ENCODE results near the gene AHDC1. TPM values are rescaled to one million over a fixed set of nuclear protein-coding genes. Genes with fewer than 3 reads are reported as not detected.

The AHDC1 gene
- total and polyA plus RNA-seq, 2 donors (not counting 3 experiments of a cell fraction or from before 2014, with no cell fraction given): 7.0 to 32.1 TPM

GRCh38 chr1:27595597-27595996, 8.3 kb downstream of the AHDC1 start:
- Histone ChIP-seq H3K9me1 (replicated peaks; ENCODE audit: control insufficient read depth, extremely low read depth, insufficient read depth, low read length) (no peaks in the 10 kb centered on the region), H3K4me2 (ENCODE audit: insufficient read depth, low read length) (no peak overlapping the region), H3K9ac (replicated peaks; ENCODE audit: extremely low read depth, insufficient read depth, low read length) (no peak overlapping the region), H4K20me1 (replicated peaks; ENCODE audit: control insufficient read depth, extremely low read depth, insufficient read depth, low read length) (no peaks in the 10 kb centered on the region), H2AFZ (ENCODE audit: low read depth, low read length) (no peak overlapping the region), H3K9me3 (replicated peaks; ENCODE audit: control insufficient read depth, insufficient read depth, low read length) (no peaks in the 10 kb centered on the region), H3K36me3 (ENCODE audit: control insufficient read depth in 2 of 2, extremely low read depth in 1 of 2, insufficient read depth in 2 of 2, low read length in 2 of 2) (peaks cover 0 to 5% of the 10 kb centered on the region in 2 experiments), H3K79me2 (ENCODE audit: control insufficient read depth, insufficient read depth, low read length) (peaks cover 12% of the 10 kb centered on the region), H3K4me3 (replicated peaks in 1 of 3; ENCODE audit: insufficient read depth in 1 of 3, low read depth in 1 of 3, low read length in 3 of 3) (no peak overlapping the region), H3K27me3 (ENCODE audit: control insufficient read depth in 2 of 2, insufficient read depth in 2 of 2, low read length in 2 of 2) (no peaks in the 10 kb centered on the region), H3K27ac (ENCODE audit: insufficient read depth, low read depth, low read length) (no peak overlapping the region), H3K4me1 (ENCODE audit: control insufficient read depth, extremely low read depth, insufficient read depth, low read length) (peaks cover 16% of the 10 kb centered on the region)
- intact Hi-C loops (cut with micrococcal nuclease): no loop called here
- ChIA-PET CTCF (interaction anchor here (0.7 to 4.2 kb wide), 3 partner anchors 27 to 67 kb away, joined by 3 to 27 read pairs (median 3); no protein-coding TSS in a partner anchor), POLR2A (no interaction called here)
- TF ChIP-seq EZH2 (IDR thresholded peaks at IDR 0.05; ENCODE audit: borderline replicate concordance, low read depth, low read length, severe bottlenecking): no peak
- no peak for TF ChIP-seq JUN (IDR thresholded peaks at IDR 0.05; ENCODE audit: borderline replicate concordance, insufficient read depth, insufficient read length, low read depth)
- TF ChIP-seq, protein P1, sequence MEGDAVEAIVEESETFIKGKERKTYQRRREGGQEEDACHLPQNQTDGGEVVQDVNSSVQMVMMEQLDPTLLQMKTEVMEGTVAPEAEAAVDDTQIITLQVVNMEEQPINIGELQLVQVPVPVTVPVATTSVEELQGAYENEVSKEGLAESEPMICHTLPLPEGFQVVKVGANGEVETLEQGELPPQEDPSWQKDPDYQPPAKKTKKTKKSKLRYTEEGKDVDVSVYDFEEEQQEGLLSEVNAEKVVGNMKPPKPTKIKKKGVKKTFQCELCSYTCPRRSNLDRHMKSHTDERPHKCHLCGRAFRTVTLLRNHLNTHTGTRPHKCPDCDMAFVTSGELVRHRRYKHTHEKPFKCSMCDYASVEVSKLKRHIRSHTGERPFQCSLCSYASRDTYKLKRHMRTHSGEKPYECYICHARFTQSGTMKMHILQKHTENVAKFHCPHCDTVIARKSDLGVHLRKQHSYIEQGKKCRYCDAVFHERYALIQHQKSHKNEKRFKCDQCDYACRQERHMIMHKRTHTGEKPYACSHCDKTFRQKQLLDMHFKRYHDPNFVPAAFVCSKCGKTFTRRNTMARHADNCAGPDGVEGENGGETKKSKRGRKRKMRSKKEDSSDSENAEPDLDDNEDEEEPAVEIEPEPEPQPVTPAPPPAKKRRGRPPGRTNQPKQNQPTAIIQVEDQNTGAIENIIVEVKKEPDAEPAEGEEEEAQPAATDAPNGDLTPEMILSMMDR (IDR thresholded peaks at IDR 0.05; ENCODE audit: extremely low read depth in 1 of 2, insufficient read depth in 1 of 2, low read depth in 1 of 2, low read length in 2 of 2): no peak
- FAIRE-seq: no peak
- BruUV-seq (replicated peaks): no TSS peak
- no peak for DNase-seq (ENCODE audit: low read depth, low spot score)
- dilution Hi-C loops (cut with MboI; ENCODE audit: extremely low pct_ligation_motif_present, low sequenced_read_pairs): loop anchor here (25.0 kb wide), 1 partner anchor 183 kb away; no protein-coding TSS in a partner anchor
